DOHH2 (cell line): ENCODE measurements around the gene TEKTIP1.

Source experiments
- H3F3A ChIP-seq: fragments of 200-600 bp; sonication (generic), shearing (Covaris generic); 2 replicates; pipeline ENCODE4 v1.6.0; 2016; ENCODE audit warnings: antibody characterized with exemption, mild to moderate bottlenecking; ENCODE audit not compliant: control insufficient read depth, insufficient read depth
- H3K27ac ChIP-seq: fragments of 200-600 bp; sonication (generic); 2 replicates; pipeline ENCODE4 v1.5.1; 2014; ENCODE audit warnings: low read depth, mild to moderate bottlenecking, low read length, moderate library complexity
- H3K27me3 ChIP-seq: fragments of 200-600 bp; sonication (generic); 2 replicates; pipeline ENCODE4 v1.6.1; 2014; ENCODE audit warnings: mild to moderate bottlenecking, low read length, mixed read lengths; ENCODE audit not compliant: control insufficient read depth
- H3K36me3 ChIP-seq: fragments of 200-600 bp; sonication (generic); 2 replicates; pipeline ENCODE4 v1.6.1; 2014; ENCODE audit warnings: mild to moderate bottlenecking, low read length, moderate library complexity, mixed read lengths; ENCODE audit not compliant: control insufficient read depth
- H3K4me1 ChIP-seq: fragments of 200-600 bp; sonication (generic); 2 replicates; pipeline ENCODE4 v1.6.1; 2014; ENCODE audit warnings: mild to moderate bottlenecking, low read length, mixed read lengths; ENCODE audit not compliant: control insufficient read depth
- H3K4me2 ChIP-seq: fragments of 200-600 bp; sonication (generic); 2 replicates; pipeline ENCODE4 v1.6.0; 2014; ENCODE audit warnings: mild to moderate bottlenecking, low read length, moderate library complexity
- H3K4me3 ChIP-seq: fragments of 200-600 bp; sonication (generic); 2 replicates; pipeline ENCODE4 v1.5.1; 2014; ENCODE audit warnings: mild to moderate bottlenecking, low read length, mixed read lengths
- H3K79me2 ChIP-seq: fragments of 200-600 bp; sonication (generic); 2 replicates; pipeline ENCODE4 v1.6.1; 2014; ENCODE audit warnings: mild to moderate bottlenecking, low read length, mixed read lengths; ENCODE audit not compliant: control insufficient read depth
- H3K9me2 ChIP-seq: fragments of 200-600 bp; sonication (generic); replicated peaks from 2 replicates; pipeline ENCODE4 v1.6.1; 2014; ENCODE audit warnings: mild to moderate bottlenecking, low read length, mixed read lengths; ENCODE audit not compliant: control insufficient read depth
- H3K9me3 ChIP-seq: fragments of 200-600 bp; sonication (generic); 2 replicates; pipeline ENCODE4 v1.6.1; 2014; ENCODE audit warnings: antibody characterized with exemption, low read length, mixed read lengths; ENCODE audit not compliant: control insufficient read depth, insufficient read depth
- H4K20me1 ChIP-seq: fragments of 200-600 bp; sonication (generic); 2 replicates; pipeline ENCODE4 v1.6.0; 2014; ENCODE audit warnings: low read depth, mild to moderate bottlenecking, antibody characterized with exemption, low read length, moderate library complexity; ENCODE audit not compliant: control insufficient read depth, insufficient read depth
- CTCF ChIP-seq: fragments of 200-600 bp; sonication (generic); IDR thresholded peaks from one replicate; pipeline ENCODE4 v1.5.1; 2014; ENCODE audit warnings: antibody characterized with exemption, mild to moderate bottlenecking, low read depth, low read length; ENCODE audit not compliant: poor library complexity, severe bottlenecking
- EZH2phosphoT487 ChIP-seq: fragments of 200-600 bp; sonication (generic); IDR thresholded peaks from 2 replicates; pipeline ENCODE4 v1.6.1; 2017; ENCODE audit warnings: borderline replicate concordance, mild to moderate bottlenecking, antibody characterized with exemption, low read length, moderate library complexity, mixed read lengths

Gene TEKTIP1

GRCh38 chr19:3500429-3501101 lies 38.4 kb upstream of the TEKTIP1 start, which contains the start of gene DOHH:
Gene DOHH (minus strand): TSS chr19:3500674. CDS start chr19:3496814, 3,860 bp downstream.
- peak within 1 kb of the TSS; percentile 65 for H3K27ac ChIP-seq
- no peaks in the 10 kb centered on the region for H3K9me2 ChIP-seq
- no peaks in the 10 kb centered on the region for H3K27me3 ChIP-seq
- no peaks in the 10 kb centered on the region for H4K20me1 ChIP-seq
- H3K9me3 ChIP-seq = no peaks in the 10 kb centered on the region
- peak within 1 kb of the TSS; percentile 81 for H3K4me3 ChIP-seq
- peaks cover 37% of the 10 kb centered on the region for H3K79me2 ChIP-seq
- peak within 1 kb of the TSS; percentile 86 for H3K4me2 ChIP-seq
- TF ChIP-seq EZH2phosphoT487 (no peak), CTCF (no peak)
- peaks cover 25% of the 10 kb centered on the region for H3K4me1 ChIP-seq
- H3F3A ChIP-seq = no peaks in the 10 kb centered on the region; the same call in 1 of the 2 replicates
- peaks cover 14% of the 10 kb centered on the region for H3K36me3 ChIP-seq

- H3K4me1 ChIP-seq = peaks cover 27% of the 10 kb centered on the region
- TF ChIP-seq CTCF = no peak
- no peak for TF ChIP-seq EZH2phosphoT487
- H3K4me3 ChIP-seq = no peak overlapping the region
- no peak overlapping the region for H3K27ac ChIP-seq
- no peaks in the 10 kb centered on the region for H3K9me3 ChIP-seq
- no peaks in the 10 kb centered on the region for H4K20me1 ChIP-seq
- no peaks in the 10 kb centered on the region for H3K9me2 ChIP-seq
- H3K4me2 ChIP-seq = no peak overlapping the region
- H3K27me3 ChIP-seq = no peaks in the 10 kb centered on the region
- peaks cover 9% of the 10 kb centered on the region for H3K36me3 ChIP-seq
- peaks cover 43% of the 10 kb centered on the region for H3K79me2 ChIP-seq
- H3F3A ChIP-seq = no peaks in the 10 kb centered on the region; the same call in 1 of the 2 replicates
Observed at GRCh38 chr19:3501780-3502179, 37.2 kb upstream of the TEKTIP1 start.

- no peaks in the 10 kb centered on the region for H3K9me2 ChIP-seq
- H3K4me2 ChIP-seq = no peak overlapping the region
- no peaks in the 10 kb centered on the region for H3K27me3 ChIP-seq
- peaks cover 43% of the 10 kb centered on the region for H3K79me2 ChIP-seq
- peaks cover 7% of the 10 kb centered on the region; the same call in 1 of the 2 replicates for H4K20me1 ChIP-seq
- TF ChIP-seq EZH2phosphoT487 = no peak
- no peak for TF ChIP-seq CTCF
- no peaks in the 10 kb centered on the region; the same call in 1 of the 2 replicates for H3F3A ChIP-seq
- H3K27ac ChIP-seq = no peak overlapping the region
- peaks cover 35% of the 10 kb centered on the region for H3K4me1 ChIP-seq
- H3K9me3 ChIP-seq = no peaks in the 10 kb centered on the region
- no peak overlapping the region for H3K4me3 ChIP-seq
- peaks cover 8% of the 10 kb centered on the region for H3K36me3 ChIP-seq
Observed at GRCh38 chr19:3503036-3503572, 35.9 kb upstream of the TEKTIP1 start.
